Activated CD4-positive, alpha-beta T cell treated with anti-CD3 and anti-CD28 coated beads for 24 hours (primary cell): Measurements from ENCODE around the gene CD63.

Source experiments
- DNase-seq, 2 donors: peaks; one replicate each; pipeline ENCODE4 v3.0.0-alpha.2; 2020; ENCODE audit warnings: low read depth in 2 of 2

Gene CD63

DNA sequence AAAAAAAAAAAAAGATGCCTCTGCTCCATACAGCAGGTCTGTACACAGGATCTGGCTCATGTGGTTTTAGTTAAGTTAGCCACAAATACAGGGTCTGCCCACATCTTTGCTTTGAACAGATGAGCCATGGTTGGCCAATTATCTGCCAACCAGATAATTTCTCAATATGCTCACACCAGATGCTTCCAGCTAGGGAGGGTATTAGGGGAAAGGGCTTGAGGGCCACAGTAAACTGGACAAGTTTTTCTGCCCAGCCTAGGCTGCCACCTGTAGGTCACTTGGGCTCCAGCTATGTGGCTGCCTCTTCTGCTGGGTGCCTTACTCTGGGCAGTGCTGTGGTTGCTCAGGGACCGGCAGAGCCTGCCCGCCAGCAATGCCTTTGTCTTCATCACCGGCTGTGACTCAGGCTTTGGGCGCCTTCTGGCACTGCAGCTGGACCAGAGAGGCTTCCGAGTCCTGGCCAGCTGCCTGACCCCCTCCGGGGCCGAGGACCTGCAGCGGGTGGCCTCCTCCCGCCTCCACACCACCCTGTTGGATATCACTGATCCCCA is 7.8 kb downstream of the CD63 start:
- no peak for DNase-seq

DNA sequence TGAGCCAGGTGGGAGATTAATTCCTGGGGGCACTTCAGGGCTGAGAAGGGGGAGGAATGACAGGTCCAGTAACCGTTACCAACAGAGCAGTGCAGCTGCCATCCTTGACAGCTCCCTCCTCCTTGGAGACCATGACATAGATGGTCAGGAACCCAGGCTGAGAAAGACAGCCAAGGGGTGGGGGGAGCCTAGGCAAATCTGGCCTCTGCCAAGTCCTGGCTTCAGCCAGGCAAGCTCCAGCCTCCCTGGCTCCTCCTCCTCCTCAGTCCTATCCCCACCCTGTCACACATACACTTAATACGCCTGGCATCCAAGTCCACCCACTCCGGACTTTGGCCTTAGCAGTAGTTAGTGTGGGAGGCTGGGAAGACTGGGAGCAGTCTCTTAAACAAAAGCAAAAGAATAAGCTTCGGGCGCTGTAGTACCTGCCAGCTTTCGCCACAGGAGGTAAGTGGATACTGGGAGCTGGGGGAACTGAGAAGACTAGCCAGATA is 8.7 kb downstream of the CD63 start, which contains the start of gene RDH5:
TSS of gene RDH5 (plus strand) at position 323 of the 494 bp plus-strand sequence. CDS start 792 bp downstream, outside the sequence.
- DNase-seq: no peak

GRCh38 chr12:55719371-55719770 is 9.4 kb downstream of the CD63 start:
- DNase-seq: no peak

GRCh38 chr12:55718624-55719275 is 10.1 kb downstream of the CD63 start:
- no peak for DNase-seq

DNA sequence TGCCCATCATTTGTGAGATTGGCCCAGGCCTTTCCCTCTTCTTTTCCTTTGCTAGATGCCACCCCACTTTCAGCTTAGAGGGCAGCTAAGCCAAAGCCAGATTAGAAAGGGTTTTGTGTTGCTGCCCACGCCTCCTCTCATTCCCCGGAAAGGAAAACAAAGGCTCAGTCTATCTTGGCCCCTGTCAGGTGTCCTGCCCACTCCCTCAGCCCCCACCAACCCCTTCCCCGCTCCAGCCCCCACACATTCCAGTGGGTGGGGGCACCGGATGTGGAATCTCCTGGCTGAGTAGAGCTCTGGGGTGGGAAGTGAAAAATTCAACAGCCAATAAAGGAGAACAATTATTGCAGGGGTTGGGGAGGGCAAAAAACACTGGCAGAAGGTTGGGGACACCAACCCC is 10.8 kb downstream of the CD63 start:
- no peak for DNase-seq

DNA sequence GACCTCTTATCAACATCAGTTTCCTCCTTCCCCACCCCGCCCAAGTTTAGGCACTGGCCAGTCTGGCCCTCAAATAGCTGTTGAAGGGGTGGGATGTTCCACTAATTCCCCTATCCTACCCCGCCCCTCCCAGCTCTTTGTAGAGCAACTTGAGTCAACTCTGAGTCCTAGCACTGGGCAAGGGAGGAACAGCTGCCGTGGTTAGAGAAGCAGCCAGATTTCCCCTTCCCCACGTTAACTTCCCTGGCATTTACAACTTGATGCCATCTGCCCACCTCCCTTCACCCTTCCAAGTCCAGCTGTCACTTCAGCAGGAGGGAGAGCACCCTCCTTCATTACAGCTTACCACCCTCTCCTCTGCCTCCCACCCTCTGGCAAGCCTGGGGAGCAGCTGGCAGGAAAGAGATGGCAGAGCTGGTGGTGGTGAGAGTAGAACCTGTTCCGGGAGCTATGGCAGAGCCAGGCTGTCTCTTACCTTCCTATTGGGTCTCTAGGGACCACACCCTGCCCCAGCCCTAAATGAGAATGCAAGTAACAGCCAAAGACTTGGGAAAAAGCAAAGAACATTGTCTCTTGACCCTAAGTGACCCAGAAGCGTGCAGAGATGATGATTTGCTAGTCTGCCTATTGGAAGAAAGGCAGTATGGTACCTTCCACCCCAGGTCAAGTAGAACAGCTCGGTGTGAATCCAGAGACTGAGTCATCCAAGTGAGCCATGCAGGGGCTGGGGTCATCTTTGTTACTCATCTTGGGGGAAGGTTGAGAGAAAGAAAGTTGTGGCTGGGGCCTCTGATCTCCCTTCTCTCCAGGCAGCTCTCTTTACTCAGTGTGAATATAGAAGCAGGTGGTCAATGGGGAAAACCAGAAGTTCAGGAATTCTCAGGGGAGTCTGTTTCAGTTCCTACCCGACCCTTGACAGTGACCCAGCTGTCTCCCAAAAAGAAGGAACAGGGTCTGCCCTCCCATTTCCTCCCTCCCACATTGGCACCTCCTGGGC is 11.5 kb downstream of the CD63 start:
- DNase-seq: no peak

GRCh38 chr12:55716582-55716957 is 12.2 kb downstream of the CD63 start:
- no peak for DNase-seq

DNA sequence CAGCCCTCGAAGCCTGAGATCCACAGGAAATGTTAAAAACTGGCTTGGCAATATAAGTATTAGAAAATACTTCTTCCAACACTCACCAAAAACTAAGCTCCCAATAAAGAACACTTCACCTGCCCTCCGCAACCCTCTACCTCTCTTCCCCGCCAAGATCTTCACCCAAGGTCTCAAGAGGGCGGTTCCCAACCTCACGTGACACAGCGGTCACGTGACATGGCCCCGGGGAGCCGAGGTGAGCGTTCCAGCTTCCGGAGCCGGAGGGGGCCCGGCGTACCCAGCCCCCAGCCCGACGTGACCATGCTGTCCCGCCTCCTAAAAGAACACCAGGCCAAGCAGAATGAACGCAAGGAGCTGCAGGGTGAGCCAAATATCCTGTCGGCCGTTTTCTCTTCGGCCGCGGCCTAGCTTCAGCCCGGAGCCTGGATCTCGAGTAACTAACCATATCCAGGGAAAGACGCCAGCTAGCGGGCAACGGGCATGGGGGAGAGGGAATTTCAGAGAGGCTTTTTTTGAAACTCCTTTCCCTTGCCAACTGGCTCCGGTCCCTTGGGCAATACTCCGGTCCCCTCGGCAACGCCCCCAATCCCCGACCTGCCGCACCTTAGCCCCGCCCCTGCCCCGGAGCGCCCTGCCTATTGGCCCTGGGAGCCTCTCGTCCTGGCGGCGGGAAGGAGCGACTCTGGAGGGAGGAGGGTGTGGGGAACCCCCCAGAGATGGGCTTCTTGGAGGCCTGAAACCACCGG is 12.8 kb downstream of the CD63 start, which contains the start of gene BLOC1S1:
TSS of gene BLOC1S1 (plus strand) at position 214 of the 749 bp plus-strand sequence. CDS start at position 220, 6 bp downstream.
- peak; percentile 93 to 96 for DNase-seq

GRCh38 chr12:55715169-55715764 is 13.5 kb downstream of the CD63 start:
- DNase-seq: no peak

DNA sequence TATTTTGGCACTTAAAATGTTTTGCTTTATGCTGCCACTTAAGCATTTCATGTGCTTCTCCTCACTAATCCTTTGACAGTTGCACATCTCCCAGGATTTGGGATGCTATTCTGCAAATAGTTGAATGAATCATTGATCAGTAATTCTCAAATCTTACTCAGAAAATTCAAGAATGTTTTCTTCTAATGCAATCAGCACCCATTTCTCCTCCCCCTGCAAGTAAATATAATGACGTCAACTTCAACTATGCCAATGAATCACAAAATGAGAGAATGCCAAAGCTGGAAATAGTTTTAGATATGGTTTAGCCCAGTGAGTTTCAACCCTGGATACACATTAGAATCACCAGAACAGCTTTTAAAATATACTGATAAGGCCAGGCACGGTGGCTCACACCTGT is 15.1 kb downstream of the CD63 start:
- DNase-seq: no peak

- DNase-seq: no peak
These were observed 16.0 kb downstream of the CD63 start for GRCh38 chr12:55712700-55713415.

DNA sequence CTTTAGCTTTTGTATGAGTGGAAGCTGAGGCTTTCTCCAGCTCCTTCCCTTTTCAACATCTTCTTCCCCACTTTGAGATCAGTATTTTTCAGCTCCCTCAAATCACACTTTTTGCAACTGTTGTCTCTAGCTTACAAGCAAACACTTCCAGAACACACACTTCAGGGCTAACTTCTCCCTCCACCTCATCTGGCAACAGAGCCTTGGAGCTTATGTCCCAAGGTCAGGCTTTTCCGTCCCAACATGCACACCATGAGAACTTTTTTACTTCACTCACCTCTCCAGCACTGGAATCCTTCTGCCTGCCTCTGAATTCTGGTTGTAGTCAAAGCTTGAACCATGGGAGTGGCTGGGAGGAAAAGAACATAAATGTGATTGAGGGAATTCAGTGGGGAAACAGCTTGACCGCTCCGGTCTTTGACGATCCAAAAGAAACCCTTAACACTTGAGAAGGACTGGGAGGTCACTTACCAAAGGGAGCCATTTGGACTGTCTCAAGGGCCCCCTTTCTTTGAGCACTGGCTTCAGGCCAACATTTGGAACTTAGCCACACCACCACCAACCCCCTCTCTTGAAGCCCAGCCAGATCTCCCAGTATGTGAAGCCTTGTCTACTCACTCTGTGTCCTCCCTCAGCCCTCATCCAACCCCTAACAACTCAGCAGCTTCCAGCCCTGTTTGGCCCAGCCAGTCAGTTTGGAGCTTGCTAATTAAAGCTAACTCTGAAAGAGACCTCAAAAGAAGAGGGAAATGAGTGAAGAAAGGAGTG is 16.8 kb downstream of the CD63 start:
- DNase-seq: no peak

DNA sequence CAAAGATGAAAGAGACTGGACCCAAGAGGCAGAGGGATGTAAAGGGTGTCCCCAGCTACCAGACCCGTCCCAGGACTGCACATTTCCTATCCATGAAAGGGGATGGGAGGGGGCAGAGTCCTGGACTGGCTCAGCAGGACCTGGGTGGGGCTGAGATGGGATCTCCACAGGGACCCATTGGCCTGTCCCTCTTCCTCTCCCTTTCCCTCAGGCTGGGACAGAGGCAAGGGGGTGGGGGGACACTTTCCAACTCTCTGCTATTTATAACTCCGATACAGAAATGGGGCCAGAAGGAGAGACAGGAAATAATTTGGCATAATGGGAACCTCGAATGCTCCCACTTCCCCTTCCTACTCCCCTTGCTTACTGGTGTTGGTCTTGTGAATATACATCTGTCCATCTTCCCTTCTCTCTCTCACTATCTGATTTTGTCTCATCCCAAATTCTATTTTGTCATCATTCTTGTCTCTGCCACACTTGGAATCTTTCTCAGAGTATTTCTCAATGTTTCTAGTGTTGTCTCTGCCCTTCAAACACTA is 20.0 kb downstream of the CD63 start:
- no peak for DNase-seq

- peak; percentile 48 to 59 for DNase-seq
These were observed 20.7 kb downstream of the CD63 start, which contains the start of gene ITGA7 for GRCh38 chr12:55707841-55708694. TSS of gene ITGA7 (minus strand) at chr12:55707904. CDS start at chr12:55707682, 222 bp downstream.

- DNase-seq: no peak
These were observed 21.6 kb downstream of the CD63 start for GRCh38 chr12:55707219-55707671.

- DNase-seq: no peak
These were observed 22.1 kb downstream of the CD63 start for GRCh38 chr12:55706568-55707218.

DNA sequence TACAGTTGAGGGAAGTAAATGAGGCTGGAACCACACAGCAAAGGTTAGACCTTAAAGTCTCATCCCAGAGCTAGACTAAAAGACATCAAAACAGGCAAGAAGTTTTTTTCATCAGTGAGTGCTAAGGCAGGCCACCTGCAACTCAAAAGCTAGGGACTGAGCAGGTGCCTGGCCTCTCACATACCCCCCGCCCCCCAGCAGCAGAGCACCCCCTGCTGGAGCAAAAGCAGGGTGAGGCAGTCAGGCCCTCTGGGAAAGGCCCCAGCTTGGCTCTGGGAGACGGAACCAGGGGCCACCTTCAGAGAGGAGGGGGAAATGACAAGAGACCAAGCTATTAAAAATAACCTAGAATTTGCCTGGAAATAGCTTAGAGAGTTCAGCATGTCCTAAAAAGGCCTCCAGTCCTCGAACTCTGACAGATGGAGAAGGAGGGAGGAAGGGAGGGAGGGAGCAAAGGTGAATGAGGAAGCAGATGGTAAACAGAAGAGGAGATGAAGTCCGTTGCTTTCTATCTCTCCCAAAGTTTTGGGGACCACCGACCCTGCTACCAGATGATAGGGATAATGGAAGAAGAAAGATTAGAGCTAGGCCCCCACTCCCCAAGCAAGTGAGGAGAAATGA is 22.9 kb downstream of the CD63 start:
- no peak for DNase-seq
